ENCODE data around the gene CHCHD6. TPM values are rescaled to one million over a fixed set of nuclear protein-coding genes. Genes with fewer than 3 reads are reported as not detected.

CHCHD6 gene, protein sequence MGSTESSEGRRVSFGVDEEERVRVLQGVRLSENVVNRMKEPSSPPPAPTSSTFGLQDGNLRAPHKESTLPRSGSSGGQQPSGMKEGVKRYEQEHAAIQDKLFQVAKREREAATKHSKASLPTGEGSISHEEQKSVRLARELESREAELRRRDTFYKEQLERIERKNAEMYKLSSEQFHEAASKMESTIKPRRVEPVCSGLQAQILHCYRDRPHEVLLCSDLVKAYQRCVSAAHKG
- total RNA-seq (2022; extraction: Qiagen RNA extraction; ENCODE audit: low read depth) = 17.5 to 20.1 TPM (median 18.9 TPM) in 5 replicates

DNA sequence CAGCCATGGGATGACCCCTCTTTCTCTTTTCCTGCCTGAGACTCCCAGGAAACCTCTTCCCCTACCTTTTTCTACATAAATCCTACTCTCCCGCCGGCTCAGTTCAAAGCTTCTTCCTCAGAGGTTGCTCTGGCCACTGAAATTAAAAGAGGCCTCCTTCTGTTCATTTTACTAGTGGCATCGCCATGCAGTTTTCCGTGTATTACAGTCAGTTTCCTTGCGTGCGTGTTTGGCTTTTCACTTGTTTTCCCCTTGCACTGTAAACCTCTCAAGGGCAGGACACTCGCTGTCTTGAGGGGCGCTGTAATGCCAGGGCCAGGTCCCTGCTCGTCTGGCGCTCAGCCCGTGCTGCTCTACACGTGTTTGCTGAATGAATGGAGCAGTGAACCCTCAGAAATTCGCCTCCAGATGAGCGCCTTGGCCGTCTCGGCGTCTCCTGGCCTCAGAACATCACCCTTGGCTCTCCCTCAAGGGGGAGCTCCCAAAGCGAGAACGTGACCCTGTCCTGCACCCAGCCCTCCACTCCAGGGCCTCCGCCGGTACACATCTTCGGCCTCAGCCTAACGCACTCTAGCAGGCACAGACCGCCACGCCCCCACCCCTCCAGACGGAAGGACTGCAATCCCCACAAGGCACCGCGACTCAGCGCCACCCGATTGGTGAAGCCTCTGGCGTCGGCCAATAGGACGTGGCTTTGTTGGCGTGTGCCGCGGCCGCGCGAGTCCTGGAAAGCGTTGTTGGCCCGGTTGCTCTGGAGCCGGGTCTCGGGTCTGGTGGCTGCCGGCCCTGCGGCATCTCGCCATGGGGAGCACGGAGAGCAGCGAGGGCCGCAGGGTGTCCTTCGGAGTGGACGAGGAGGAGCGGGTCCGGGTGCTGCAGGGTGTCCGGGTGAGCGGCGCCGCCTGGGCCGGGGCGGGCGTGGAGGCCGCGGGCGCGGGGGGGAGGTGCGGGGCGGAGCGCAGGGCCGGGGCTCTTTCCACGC, at the start of gene CHCHD6:
TSS of gene CHCHD6 (plus strand) at position 729 of the 982 bp plus-strand sequence. CDS start at position 802, 73 bp downstream.

DNA sequence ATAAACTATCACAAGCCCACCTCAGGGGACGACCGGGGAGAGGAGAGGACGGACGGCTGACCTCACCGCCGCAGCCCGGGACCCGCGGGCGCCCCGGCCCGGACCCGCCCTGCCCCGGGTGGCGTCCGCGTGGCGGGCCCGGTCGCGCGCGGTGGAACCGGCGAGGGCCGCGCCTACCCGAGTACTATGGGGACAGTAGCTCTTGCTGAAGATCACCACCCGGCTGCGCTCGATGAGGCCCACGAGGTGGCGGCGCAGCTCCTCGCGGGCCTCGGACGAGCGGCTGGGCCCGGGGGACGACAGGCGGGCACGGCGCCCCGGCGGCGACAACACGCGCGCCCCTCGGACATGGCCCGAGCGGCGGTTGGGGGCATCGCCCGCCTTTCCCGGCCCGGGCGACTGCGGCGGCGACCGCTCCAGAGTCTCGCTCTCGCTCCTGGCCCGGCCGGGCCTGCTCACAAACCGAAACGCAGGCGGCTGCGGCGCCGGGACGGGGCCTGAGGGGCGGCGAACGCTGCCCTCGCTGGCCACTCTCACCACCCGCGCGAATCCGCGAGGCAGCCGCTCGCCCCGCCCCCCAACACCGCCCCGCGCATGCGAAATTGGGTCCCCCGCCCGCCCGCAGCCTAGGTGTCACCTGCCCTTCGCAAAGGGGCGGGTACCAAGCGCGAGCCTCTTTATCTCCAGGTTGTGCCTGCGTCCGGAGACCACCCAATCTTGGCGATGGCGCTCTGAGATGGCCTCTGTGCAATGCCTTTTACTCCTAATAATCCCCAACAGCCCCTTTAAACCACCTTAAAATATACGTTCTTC, 49.3 kb upstream of the CHCHD6 start, which contains the start of gene TXNRD3:
TSS of gene TXNRD3 (minus strand) at position 554 of the 813 bp plus-strand sequence.

DNA sequence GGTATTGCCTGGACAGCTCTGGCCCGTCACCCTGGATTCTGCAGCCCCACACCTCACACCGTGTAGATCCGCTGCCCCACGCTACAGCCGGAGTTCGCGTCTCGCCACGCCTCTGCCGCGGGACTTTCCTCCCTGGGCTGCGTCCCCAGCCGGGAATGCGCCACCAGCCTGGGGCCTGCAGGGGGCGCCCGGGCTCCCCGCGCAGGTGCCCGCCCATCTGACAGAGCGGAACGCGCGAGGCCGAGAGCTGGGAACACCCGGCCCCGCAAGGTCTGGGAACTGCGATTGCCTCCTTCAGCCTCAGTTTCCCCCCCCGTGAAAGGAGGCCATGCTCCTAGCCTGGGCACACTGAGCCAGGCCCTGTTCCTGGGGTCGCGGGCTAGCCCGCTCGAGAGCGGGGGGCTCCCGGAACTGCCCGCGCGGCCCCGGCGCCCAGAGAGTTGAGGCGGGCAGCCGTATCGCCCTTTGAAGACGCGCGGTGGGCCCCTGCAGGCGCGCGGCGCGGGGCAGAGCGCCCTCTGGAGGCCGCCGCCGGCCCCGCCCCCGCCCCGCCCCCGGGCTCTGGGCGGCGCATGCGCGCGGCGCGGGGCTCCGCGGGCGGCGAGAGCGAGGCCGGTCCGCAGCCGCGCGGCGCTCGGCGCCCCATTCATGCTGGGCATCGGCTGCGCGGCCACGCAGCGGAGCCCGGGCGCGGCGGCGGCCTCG, 278.6 kb downstream of the CHCHD6 start, which contains the start of gene PLXNA1:
TSS of gene PLXNA1 (plus strand) at position 645 of the 705 bp plus-strand sequence. CDS start 5,479 bp downstream, outside the sequence.

Other genes with a start within 250 kb of the CHCHD6 start
- gene ZXDC, start 228.3 kb upstream of the CHCHD6 start, total RNA-seq (2022; extraction: Qiagen RNA extraction; ENCODE audit: low read depth) = 6.5 to 8.2 TPM (median 7.8 TPM) in 5 replicates
- gene UROC1, start 186.5 kb upstream of the CHCHD6 start, total RNA-seq (2022; extraction: Qiagen RNA extraction; ENCODE audit: low read depth) = not detected in 5 replicates
- gene CHST13, start 180.1 kb upstream of the CHCHD6 start, total RNA-seq (2022; extraction: Qiagen RNA extraction; ENCODE audit: low read depth) = 0.42 to 1.1 TPM (median 0.99 TPM) in 5 replicates
- not detected in 5 replicates for gene C3orf22, start 145.3 kb upstream of the CHCHD6 start, total RNA-seq (2022; extraction: Qiagen RNA extraction; ENCODE audit: low read depth)
- 6.1 to 8.5 TPM (median 6.6 TPM) in 5 replicates for gene TXNRD3, start 49.1 kb upstream of the CHCHD6 start, total RNA-seq (2022; extraction: Qiagen RNA extraction; ENCODE audit: low read depth)